Right lobe of liver (tissue), 6 donors: ENCODE data around the gene TUBB8B. TPM values are rescaled to one million over a fixed set of nuclear protein-coding genes. Genes with fewer than 3 reads are reported as not detected.
"Not testable (repeated sequence)": the region's sequence is repeated elsewhere in the genome, so short reads cannot be mapped to it uniquely, and the experiment has no call there.

Source experiments
- ATAC-seq, 4 donors: fragments of 200-7000 bp; cut with Tn5 transposase; one replicate each; pipeline ENCODE4 v1.9.1; 2020; ENCODE audit warnings: mild to moderate bottlenecking in 4 of 4, moderate library complexity in 4 of 4
- DNase-seq, 3 donors: peaks; one replicate each; pipeline ENCODE4 v3.0.0-alpha.2; 2020
- H3K27ac ChIP-seq, 3 donors: fragments of 200-600 bp; one replicate each; pipeline ENCODE4 v1.8.0; 2022
- H3K27me3 ChIP-seq, 2 donors: fragments of 200-600 bp; one replicate each; pipeline ENCODE4 v1.8.0; 2022
- H3K36me3 ChIP-seq, 4 donors: fragments of 200-600 bp; sonication (generic) in 1 of 4; one replicate each; pipeline versions ENCODE4 v1.5.1 to v1.8.0; 2017 to 2022; ENCODE audit warnings: control low read depth in 1 of 4
- H3K4me1 ChIP-seq, 4 donors: fragments of 200-600 bp; sonication (generic) in 1 of 4; one replicate each; pipeline versions ENCODE4 v1.5.1 to v1.8.0; 2017 to 2022; ENCODE audit warnings: control low read depth in 1 of 4
- H3K4me3 ChIP-seq, 3 donors: fragments of 200-600 bp; one replicate each; pipeline ENCODE4 v1.8.0; 2022
- H3K9me3 ChIP-seq, 4 donors: fragments of 200-600 bp; sonication (generic) in 1 of 4; one replicate each; pipeline versions ENCODE4 v1.5.1 to v1.8.0; 2017 to 2022; ENCODE audit warnings: control low read depth in 1 of 4
- WGBS: methylation state at CpG from one replicate; pipeline ENCODE4 v1.1.6; 2018; ENCODE audit warnings: low coverage, low lambda C conversion rate; ENCODE audit not compliant: insufficient coverage; ENCODE audit errors: missing lambda C conversion rate; 5-methylcytosine and 5-hydroxymethylcytosine counted together
- intact Hi-C, 2 donors: fragments of 100-400 bp; cut with DNase I; formaldehyde crosslinking; loops; one replicate each; pipeline versions ENCODE4 v1.11.2 to v1.14.1; 2022
- small RNA-seq, 2 experiments: library from RNA; depleted of rRNA; stranded (forward); fragments of <200 nt; gene quantifications; one replicate each; pipeline ENCODE3, GENCODE V24; 2016
- total RNA-seq, 6 experiments: library from RNA; depleted of rRNA in 2 of 6; stranded (reverse); fragments of >200 nt in 2 of 6; fragmentation: NEBNext Ultra II Directional in 3 of 6; extraction: Animal tissue kit (Norgen Biotek cat#: 25700) in 3 of 6; gene quantifications; one replicate each; pipeline versions ENCODE4 v1.1.0 to v1.2.4, GENCODE V29; 2016 to 2023
- donor health status: DM: no; HTN: yes; CAD: no.
- donor health status: DM: no; HTN: no; CAD: no.
- donor health status: DM: no; HTN: no; CAD: no.
- donor health status: DM: no; HTN: yes; CAD: no.
- donor health status: DM: no; HTN: yes; CAD: no.

Gene TUBB8B
- total RNA-seq, 6 experiments from 2014 or later = 0.30 TPM; not detected in 5

GRCh38 chr18:11383-12274, 37.8 kb downstream of the TUBB8B start:
- H3K4me1 ChIP-seq, H3K36me3 ChIP-seq, DNase-seq, H3K4me3 ChIP-seq, H3K9me3 ChIP-seq, ATAC-seq, intact Hi-C loops, H3K27me3 ChIP-seq, H3K27ac ChIP-seq: not testable (repeated sequence)
- no CpG with 5 or more reads among the region's 65 CpGs for WGBS

- H3K36me3 ChIP-seq, H3K27me3 ChIP-seq, H3K9me3 ChIP-seq, H3K4me1 ChIP-seq, intact Hi-C loops, H3K27ac ChIP-seq, DNase-seq, H3K4me3 ChIP-seq: not testable (repeated sequence)
- peak in 3 of 4 donors; percentile 22 to 57 (median 43) for ATAC-seq
- 89% methylated on average over 51 of the region's 75 CpGs for WGBS
These were observed 38.7 kb downstream of the TUBB8B start for GRCh38 chr18:10624-11184.

DNA sequence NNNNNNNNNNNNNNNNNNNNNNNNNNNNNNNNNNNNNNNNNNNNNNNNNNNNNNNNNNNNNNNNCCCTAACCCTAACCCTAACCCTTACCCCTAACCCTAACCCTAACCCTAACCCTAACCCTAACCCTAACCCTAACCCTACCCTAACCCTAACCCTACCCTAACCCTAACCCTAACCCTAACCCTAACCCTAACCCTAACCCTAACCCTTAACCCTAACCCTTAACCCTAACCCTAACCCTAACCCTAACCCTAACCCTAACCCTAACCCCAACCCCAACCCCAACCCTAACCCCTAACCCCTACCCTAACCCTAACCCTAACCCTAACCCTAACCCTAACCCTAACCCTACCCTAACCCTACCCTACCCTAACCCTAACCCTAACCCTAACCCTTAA, 39.5 kb downstream of the TUBB8B start:
- H3K27me3 ChIP-seq, intact Hi-C loops, H3K27ac ChIP-seq, DNase-seq, H3K9me3 ChIP-seq, H3K4me3 ChIP-seq, H3K36me3 ChIP-seq, H3K4me1 ChIP-seq, ATAC-seq: not testable (repeated sequence)

Small RNA genes within 50 kb of the gene (small RNA-seq; reads per million reads assigned to genes)
- 0 reads per million in 2 experiments for gene AP001005.2

Other genes with a start within 250 kb of the TUBB8B start
- gene USP14, start 108.9 kb upstream of the TUBB8B start, total RNA-seq = 10 to 100 TPM; 19.6 to 28.5 (median 24.5) TPM
- 10 to 100 TPM; 11.0 to 16.0 (median 12.6) TPM for gene THOC1, start 218.4 kb upstream of the TUBB8B start, total RNA-seq